ENCODE measurements around the gene CERS6.

CERS6 gene

GRCh38 chr2:168536925-168537466 is 80.9 kb downstream of the CERS6 start:
- FAIRE-seq, result no peak

- FAIRE-seq, result no peak
Measured at GRCh38 chr2:168538133-168538532, 82.1 kb downstream of the CERS6 start.

GRCh38 chr2:168538534-168538933 is 82.5 kb downstream of the CERS6 start:
- FAIRE-seq, result no peak

DNA sequence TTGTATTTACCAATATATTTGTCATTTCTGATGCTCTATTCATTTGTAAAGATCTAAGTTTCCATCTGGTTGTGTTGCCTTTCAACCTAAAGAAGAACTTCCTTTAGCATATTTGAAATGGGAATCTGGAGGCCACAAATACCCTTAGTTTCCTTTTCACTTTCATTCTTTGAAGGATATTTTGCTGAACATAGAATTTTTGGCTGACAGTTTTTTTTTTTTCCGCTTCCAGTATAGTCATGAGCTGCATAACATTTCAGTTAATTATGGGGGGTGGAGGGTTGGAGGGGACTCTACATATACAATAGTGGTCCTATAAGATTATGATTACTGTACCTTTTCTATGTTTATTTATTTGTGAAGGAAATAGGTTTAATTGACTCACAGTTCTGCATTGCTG is 83.9 kb downstream of the CERS6 start:
- no peak for FAIRE-seq

DNA sequence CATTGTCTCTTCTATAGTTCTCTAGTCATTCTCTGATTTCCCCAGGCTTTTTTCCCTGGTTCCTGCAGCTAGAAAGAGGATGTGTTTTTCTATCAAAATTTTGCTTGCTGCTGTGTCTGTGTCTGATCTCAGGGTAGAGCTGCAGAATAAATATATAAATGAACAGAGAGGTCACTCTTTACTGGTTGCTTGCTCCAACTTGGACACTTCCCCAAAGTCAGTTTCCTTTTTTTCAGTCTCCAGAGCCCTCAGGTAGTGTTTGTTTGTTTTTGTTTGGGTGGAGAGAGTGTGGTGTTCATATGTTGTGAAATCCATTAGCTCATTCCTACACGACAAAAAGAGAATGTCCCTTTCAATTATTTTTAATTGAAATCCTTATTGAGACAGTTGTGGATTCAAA is 85.8 kb downstream of the CERS6 start:
- no peak for FAIRE-seq

DNA sequence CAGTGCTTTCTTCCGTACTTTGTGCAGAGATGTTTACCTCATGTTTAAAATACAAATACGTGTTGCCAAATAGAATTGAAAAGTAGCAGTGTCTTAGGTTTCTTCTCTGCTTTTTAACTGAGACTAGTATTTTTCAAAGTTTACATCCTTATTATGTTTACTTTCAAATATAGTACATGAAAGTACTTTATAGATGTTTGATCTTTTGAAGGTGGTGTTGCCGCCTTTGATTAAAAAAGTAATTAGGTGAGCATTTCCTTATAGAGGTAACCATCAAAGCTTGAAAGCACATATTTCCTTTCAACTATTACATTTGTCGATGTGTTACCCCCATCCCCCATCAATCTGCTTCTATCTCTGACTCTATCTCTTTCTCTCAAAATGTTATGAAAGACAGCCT is 87.0 kb downstream of the CERS6 start:
- no peak for FAIRE-seq

DNA sequence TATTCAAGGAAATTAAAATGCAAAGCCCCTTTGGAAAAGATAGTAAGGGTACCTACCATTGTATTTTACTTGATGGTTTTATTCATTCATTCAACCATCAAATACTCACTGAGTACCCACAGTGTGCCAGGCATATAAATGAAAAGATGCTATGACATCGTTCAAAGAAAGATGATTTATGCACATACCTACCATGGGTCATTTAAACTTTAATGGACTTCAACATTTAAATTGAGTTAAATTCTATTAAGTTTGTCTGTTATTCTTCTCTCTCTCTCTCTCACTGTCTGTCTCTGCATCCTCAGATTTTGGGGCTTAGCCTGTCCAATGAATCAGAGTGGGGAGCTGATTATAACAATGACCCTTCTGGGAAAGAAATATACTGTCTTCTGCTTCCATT is 87.9 kb downstream of the CERS6 start:
- FAIRE-seq, result no peak

- FAIRE-seq, result no peak
Measured at GRCh38 chr2:168545439-168546082, 89.5 kb downstream of the CERS6 start.

GRCh38 chr2:168550670-168551069 is 94.6 kb downstream of the CERS6 start:
- no peak for FAIRE-seq

- FAIRE-seq, result no peak
Measured at GRCh38 chr2:168552450-168552856, 96.4 kb downstream of the CERS6 start.

- no peak for FAIRE-seq
Measured at GRCh38 chr2:168555283-168555682, 99.2 kb downstream of the CERS6 start.

DNA sequence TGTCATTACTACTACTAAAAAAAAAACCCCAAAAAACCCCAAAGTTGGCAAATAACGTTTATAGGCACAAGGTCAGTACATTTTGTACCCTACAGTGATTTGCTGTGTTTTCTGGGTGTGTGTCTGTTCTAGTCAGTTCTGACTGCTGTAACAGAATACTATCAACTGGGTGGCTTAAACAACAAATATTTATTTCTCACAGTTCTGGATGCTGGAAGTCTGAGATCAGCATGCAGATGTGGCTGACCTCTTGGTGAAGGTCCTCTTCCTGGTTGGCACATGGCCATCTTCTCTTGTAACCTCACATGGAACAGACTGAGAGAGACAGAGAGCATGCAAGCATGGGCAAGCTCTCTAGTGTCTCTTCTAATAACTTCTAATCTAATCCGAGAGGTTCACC is 103.1 kb downstream of the CERS6 start:
- FAIRE-seq, result no peak

- FAIRE-seq, result no peak
Measured at GRCh38 chr2:168560817-168561499, 104.9 kb downstream of the CERS6 start.

DNA sequence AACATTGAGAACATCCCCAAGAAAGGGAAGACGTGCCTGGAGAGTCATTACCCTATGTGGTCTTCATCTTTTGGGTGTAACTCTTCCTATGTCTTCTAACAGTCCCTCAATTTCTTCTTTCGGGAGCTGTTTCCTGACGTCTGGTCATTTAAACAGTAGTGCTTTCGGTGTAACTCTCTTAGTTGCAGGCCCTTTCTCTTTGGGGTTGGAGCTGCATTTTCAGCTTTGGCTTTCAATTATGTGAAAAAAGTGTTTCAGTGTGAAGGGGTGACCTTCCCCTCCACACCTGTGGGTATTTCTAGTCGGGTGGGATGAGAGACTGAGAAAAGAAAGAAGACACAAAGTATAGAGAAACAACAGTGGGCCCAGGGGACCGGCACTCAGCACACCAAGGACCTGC is 105.9 kb downstream of the CERS6 start:
- no peak for FAIRE-seq

GRCh38 chr2:168562971-168563370 is 106.9 kb downstream of the CERS6 start:
- FAIRE-seq, result no peak

- FAIRE-seq, result no peak
Measured at GRCh38 chr2:168564641-168565040, 108.6 kb downstream of the CERS6 start.

- FAIRE-seq, result no peak
Measured at GRCh38 chr2:168565112-168565511, 109.0 kb downstream of the CERS6 start.

GRCh38 chr2:168565512-168565911 is 109.4 kb downstream of the CERS6 start:
- no peak for FAIRE-seq

DNA sequence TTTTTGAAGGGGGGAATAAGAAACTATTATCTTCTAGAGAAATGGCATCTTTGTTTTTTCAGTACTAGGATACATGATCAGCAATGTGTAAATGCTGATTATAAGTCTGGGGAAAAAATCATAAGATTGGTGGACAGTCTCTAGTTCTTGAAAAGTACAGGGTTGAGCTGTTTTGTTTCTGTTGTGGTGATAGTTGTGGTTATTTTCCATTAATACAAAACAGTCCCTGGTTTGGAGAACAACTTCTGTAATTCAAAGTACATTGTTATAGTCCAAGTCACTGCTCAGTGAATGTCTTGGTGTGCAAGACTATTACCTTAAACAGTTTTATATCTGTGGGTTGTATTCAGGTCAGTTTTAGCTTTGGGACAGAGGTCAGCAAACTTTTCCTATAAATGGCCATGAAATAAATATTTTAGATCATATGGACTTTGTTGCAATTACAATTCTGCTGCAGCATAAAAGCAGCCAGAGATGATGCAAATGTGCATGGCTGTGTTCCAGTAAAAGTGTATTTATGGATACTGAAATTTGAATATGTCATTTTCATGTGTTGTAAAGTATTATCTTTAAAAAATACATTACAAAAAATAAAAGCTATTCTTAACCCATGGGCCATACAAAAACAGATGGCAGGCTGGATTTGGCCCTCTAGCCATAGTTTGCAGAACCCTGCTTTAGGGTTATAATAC is 111.0 kb downstream of the CERS6 start:
- FAIRE-seq, result no peak

DNA sequence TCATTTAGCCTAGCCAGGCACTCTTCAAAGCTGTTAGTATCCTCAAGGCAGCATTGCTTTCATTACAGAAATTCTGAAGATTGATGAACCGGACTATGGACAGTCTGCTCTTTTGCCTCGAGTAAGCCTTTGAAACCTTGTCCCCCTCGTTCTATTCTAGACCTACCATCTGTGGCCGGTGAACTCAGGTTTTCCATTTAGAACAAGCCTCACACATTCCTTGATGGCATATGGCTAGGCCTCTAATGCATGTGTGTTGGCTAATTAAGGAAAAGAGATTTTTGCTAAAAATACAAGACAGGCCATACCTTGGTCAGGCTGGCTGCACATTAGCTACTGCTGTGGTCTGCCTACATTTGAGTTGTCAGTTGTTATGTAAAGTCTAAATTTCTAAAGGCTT is 111.8 kb downstream of the CERS6 start:
- FAIRE-seq, result no peak

GRCh38 chr2:168568476-168569267 is 112.6 kb downstream of the CERS6 start:
- no peak for FAIRE-seq

GRCh38 chr2:168571061-168571460 is 115.0 kb downstream of the CERS6 start:
- FAIRE-seq, result no peak

Measured in TTC549 (cell line).